ENCODE data around the gene TMEM151A.

DNA sequence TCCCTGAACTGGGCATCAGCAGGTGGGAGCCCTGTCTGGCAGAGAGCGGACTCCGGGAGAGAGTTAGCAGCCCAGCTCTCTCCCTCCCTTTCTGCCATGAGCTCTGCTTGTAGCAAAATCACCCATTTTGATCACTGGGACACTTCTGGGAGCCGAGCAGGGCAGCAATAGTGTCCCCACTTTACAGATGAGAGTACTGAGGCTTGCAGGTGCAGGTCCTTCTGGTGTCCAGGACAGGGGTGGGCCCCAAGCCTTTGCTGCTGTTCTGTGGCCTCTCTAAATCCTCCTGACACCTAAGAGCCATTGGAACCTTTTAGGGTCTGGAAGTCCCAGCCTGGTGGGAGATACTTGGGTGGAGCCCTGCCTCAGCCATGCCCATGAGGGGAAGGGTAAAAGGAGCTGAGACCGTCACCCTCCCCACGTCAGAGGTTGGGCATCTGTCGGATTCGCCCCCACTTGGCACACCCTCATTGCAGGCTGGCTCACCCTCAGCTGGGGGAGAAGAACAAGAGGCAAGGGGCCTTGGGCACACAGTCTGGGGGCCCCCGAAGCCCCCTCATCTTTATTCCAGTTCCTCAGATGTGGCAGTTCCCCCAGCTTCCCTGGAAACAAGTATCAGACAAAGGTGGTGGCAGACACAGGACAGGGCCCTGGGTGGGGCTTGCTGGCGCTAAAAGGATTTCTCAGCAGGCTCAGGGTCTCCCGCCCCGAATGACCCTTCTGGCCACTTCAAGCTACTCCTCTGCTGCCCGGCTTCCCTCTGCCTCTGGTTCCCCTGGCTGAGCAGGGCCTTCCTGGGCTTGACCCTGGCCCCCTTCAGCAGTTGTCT, 40.1 kb downstream of the TMEM151A start:
- TF ChIP-seq, protein P1, sequence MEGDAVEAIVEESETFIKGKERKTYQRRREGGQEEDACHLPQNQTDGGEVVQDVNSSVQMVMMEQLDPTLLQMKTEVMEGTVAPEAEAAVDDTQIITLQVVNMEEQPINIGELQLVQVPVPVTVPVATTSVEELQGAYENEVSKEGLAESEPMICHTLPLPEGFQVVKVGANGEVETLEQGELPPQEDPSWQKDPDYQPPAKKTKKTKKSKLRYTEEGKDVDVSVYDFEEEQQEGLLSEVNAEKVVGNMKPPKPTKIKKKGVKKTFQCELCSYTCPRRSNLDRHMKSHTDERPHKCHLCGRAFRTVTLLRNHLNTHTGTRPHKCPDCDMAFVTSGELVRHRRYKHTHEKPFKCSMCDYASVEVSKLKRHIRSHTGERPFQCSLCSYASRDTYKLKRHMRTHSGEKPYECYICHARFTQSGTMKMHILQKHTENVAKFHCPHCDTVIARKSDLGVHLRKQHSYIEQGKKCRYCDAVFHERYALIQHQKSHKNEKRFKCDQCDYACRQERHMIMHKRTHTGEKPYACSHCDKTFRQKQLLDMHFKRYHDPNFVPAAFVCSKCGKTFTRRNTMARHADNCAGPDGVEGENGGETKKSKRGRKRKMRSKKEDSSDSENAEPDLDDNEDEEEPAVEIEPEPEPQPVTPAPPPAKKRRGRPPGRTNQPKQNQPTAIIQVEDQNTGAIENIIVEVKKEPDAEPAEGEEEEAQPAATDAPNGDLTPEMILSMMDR (IDR thresholded peaks at IDR 0.05), result no peak
- TF ChIP-seq EP300 (IDR thresholded peaks at IDR 0.05), result no peak
- TF ChIP-seq POLR2A (IDR thresholded peaks at IDR 0.05), result no peak
